Measurements from ENCODE around the gene LRRC3.

Gene LRRC3

DNA sequence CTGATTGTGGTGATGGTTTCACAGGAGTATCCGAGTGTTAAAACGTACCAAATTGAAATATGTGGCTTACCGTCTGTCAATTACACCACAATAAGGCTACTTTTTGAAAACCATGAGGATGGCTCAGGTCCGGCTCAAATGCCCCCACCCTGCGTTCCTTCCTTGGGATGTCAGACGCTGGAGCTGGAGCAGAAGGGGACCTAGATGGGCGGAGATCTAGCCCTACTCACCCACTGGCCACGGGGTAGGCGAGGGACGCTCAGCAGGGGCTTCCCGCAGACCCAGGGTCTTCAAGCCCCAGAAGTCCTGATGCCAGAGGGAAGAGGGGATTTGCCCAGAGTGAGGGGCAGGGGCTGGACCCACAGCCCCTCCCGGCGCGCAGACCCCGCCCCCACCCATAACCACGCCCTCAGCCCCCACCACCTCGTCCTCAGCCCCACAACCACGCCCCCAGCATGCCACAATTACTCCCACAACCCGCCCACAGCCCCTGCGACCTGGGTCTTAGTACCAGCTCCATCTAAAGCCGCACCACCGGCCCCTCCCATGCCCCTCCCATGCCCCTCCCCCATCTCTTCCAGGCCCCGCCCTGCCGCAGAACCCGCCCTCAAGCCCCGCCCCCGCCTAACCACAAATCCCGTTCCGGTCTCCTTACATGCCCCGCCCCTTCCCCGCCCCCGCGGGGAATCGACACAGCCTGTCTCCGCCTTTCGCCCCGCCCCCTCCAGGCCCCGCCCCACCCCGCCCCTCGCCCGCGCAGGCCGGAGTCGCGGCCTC is at the start of gene LRRC3 (continued):
- TF ChIP-seq, protein P1, sequence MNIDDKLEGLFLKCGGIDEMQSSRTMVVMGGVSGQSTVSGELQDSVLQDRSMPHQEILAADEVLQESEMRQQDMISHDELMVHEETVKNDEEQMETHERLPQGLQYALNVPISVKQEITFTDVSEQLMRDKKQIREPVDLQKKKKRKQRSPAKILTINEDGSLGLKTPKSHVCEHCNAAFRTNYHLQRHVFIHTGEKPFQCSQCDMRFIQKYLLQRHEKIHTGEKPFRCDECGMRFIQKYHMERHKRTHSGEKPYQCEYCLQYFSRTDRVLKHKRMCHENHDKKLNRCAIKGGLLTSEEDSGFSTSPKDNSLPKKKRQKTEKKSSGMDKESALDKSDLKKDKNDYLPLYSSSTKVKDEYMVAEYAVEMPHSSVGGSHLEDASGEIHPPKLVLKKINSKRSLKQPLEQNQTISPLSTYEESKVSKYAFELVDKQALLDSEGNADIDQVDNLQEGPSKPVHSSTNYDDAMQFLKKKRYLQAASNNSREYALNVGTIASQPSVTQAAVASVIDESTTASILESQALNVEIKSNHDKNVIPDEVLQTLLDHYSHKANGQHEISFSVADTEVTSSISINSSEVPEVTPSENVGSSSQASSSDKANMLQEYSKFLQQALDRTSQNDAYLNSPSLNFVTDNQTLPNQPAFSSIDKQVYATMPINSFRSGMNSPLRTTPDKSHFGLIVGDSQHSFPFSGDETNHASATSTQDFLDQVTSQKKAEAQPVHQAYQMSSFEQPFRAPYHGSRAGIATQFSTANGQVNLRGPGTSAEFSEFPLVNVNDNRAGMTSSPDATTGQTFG (tag by site-specific recombination; IDR thresholded peaks at IDR 0.05; ENCODE audit: borderline replicate concordance): no peak
- TF ChIP-seq ZNF324 (tag by site-specific recombination; IDR thresholded peaks at IDR 0.05) (no peak), ZNF629 (tag by site-specific recombination; IDR thresholded peaks at IDR 0.05) (no peak), ZNF660 (tag by site-specific recombination; IDR thresholded peaks at IDR 0.05) (no peak), RBAK (tag by site-specific recombination; IDR thresholded peaks at IDR 0.05) (no peak), GLI4 (tag by site-specific recombination; IDR thresholded peaks at IDR 0.05) (no peak), ZNF169 (tag by site-specific recombination; IDR thresholded peaks at IDR 0.05) (no peak), ZNF248 (tag by site-specific recombination; IDR thresholded peaks at IDR 0.05) (no peak), ZNF138 (tag by site-specific recombination; IDR thresholded peaks at IDR 0.05; ENCODE audit: borderline replicate concordance) (no peak), MYNN (tag by site-specific recombination; IDR thresholded peaks at IDR 0.05; ENCODE audit: borderline replicate concordance) (no peak), ZNF521 (tag by site-specific recombination; IDR thresholded peaks at IDR 0.05) (no peak), ZNF785 (tag by site-specific recombination; IDR thresholded peaks at IDR 0.05) (no peak), OVOL3 (tag by site-specific recombination; IDR thresholded peaks at IDR 0.05) (no peak), KLF8 (tag by site-specific recombination; IDR thresholded peaks at IDR 0.05) (peak; percentile 96), KLF9 (tag by site-specific recombination; IDR thresholded peaks at IDR 0.05; ENCODE audit: low read depth) (peak; percentile 93), ZNF529 (tag by site-specific recombination; IDR thresholded peaks at IDR 0.05; ENCODE audit: insufficient replicate concordance) (no peak), KLF16 (tag by site-specific recombination; IDR thresholded peaks at IDR 0.05) (0 out of 2 replicates have a peak, but pooled peaks have one; percentile 23), ZNF341 (tag by site-specific recombination; IDR thresholded peaks at IDR 0.05; ENCODE audit: low read depth) (no peak), SP2 (tag by site-specific recombination; IDR thresholded peaks at IDR 0.05) (peak; percentile 77), ZNF549 (tag by site-specific recombination; IDR thresholded peaks at IDR 0.05) (no peak), ZNF366 (tag by site-specific recombination; conservative IDR thresholded peaks at IDR 0.05) (no peak), ZNF175 (tag by site-specific recombination; IDR thresholded peaks at IDR 0.05) (no peak), ZFHX2 (tag by site-specific recombination; conservative IDR thresholded peaks at IDR 0.05) (peak; percentile 96)
- TF ChIP-seq, protein P2, sequence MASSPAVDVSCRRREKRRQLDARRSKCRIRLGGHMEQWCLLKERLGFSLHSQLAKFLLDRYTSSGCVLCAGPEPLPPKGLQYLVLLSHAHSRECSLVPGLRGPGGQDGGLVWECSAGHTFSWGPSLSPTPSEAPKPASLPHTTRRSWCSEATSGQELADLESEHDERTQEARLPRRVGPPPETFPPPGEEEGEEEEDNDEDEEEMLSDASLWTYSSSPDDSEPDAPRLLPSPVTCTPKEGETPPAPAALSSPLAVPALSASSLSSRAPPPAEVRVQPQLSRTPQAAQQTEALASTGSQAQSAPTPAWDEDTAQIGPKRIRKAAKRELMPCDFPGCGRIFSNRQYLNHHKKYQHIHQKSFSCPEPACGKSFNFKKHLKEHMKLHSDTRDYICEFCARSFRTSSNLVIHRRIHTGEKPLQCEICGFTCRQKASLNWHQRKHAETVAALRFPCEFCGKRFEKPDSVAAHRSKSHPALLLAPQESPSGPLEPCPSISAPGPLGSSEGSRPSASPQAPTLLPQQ (tag by site-specific recombination; IDR thresholded peaks at IDR 0.05): 0 out of 2 replicates have a peak, but pooled peaks have one; percentile 20
- TF ChIP-seq, protein P3, sequence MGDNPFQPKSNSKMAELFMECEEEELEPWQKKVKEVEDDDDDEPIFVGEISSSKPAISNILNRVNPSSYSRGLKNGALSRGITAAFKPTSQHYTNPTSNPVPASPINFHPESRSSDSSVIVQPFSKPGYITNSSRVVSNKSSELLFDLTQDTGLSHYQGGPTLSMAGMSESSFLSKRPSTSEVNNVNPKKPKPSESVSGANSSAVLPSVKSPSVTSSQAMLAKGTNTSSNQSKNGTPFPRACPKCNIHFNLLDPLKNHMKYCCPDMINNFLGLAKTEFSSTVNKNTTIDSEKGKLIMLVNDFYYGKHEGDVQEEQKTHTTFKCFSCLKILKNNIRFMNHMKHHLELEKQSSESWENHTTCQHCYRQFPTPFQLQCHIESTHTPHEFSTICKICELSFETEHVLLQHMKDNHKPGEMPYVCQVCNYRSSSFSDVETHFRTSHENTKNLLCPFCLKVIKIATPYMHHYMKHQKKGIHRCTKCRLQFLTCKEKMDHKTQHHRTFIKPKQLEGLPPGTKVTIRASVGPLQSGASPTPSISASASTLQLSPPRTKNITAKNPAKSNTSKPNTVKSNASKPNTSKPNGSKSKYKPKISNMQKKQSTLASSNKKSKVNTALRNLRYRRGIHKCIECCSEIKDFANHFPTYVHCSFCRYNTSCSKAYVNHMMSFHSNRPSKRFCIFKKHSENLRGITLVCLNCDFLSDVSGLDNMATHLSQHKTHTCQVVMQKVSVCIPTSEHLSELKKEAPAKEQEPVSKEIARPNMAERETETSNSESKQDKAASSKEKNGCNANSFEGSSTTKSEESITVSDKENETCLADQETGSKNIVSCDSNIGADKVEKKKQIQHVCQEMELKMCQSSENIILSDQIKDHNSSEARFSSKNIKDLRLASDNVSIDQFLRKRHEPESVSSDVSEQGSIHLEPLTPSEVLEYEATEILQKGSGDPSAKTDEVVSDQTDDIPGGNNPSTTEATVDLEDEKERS (tag by site-specific recombination; IDR thresholded peaks at IDR 0.05): no peak
- TF ChIP-seq, protein P4, sequence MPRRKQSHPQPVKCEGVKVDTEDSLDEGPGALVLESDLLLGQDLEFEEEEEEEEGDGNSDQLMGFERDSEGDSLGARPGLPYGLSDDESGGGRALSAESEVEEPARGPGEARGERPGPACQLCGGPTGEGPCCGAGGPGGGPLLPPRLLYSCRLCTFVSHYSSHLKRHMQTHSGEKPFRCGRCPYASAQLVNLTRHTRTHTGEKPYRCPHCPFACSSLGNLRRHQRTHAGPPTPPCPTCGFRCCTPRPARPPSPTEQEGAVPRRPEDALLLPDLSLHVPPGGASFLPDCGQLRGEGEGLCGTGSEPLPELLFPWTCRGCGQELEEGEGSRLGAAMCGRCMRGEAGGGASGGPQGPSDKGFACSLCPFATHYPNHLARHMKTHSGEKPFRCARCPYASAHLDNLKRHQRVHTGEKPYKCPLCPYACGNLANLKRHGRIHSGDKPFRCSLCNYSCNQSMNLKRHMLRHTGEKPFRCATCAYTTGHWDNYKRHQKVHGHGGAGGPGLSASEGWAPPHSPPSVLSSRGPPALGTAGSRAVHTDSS (tag by site-specific recombination; IDR thresholded peaks at IDR 0.05): no peak
- TF ChIP-seq, protein P5, sequence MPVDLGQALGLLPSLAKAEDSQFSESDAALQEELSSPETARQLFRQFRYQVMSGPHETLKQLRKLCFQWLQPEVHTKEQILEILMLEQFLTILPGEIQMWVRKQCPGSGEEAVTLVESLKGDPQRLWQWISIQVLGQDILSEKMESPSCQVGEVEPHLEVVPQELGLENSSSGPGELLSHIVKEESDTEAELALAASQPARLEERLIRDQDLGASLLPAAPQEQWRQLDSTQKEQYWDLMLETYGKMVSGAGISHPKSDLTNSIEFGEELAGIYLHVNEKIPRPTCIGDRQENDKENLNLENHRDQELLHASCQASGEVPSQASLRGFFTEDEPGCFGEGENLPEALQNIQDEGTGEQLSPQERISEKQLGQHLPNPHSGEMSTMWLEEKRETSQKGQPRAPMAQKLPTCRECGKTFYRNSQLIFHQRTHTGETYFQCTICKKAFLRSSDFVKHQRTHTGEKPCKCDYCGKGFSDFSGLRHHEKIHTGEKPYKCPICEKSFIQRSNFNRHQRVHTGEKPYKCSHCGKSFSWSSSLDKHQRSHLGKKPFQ (tag by site-specific recombination; IDR thresholded peaks at IDR 0.05): no peak
- TF ChIP-seq, protein P6, sequence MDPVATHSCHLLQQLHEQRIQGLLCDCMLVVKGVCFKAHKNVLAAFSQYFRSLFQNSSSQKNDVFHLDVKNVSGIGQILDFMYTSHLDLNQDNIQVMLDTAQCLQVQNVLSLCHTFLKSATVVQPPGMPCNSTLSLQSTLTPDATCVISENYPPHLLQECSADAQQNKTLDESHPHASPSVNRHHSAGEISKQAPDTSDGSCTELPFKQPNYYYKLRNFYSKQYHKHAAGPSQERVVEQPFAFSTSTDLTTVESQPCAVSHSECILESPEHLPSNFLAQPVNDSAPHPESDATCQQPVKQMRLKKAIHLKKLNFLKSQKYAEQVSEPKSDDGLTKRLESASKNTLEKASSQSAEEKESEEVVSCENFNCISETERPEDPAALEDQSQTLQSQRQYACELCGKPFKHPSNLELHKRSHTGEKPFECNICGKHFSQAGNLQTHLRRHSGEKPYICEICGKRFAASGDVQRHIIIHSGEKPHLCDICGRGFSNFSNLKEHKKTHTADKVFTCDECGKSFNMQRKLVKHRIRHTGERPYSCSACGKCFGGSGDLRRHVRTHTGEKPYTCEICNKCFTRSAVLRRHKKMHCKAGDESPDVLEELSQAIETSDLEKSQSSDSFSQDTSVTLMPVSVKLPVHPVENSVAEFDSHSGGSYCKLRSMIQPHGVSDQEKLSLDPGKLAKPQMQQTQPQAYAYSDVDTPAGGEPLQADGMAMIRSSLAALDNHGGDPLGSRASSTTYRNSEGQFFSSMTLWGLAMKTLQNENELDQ (tag by site-specific recombination; IDR thresholded peaks at IDR 0.05; ENCODE audit: low read depth): no peak

Data from HEK293 (cell line).